SU-DHL-6 (cell line): Measurements from ENCODE around the gene THOP1.

Source experiments
- CTCF ChIP-seq: fragments of 200-600 bp; sonication (generic); IDR thresholded peaks from one replicate; pipeline ENCODE4 v1.5.1; 2017; ENCODE audit warnings: antibody characterized with exemption, mild to moderate bottlenecking, low read length, moderate library complexity; ENCODE audit not compliant: insufficient read depth, poor library complexity, severe bottlenecking
- EZH2phosphoT487 ChIP-seq: fragments of 200-600 bp; sonication (generic), shearing (Covaris generic); conservative IDR thresholded peaks from 2 replicates; pipeline ENCODE4 v1.6.1; 2018; ENCODE audit warnings: mild to moderate bottlenecking, antibody characterized with exemption, low read length, moderate library complexity, mixed read lengths

GRCh38 chr19:2790194-2790556, 4.9 kb downstream of the THOP1 start:
- no peak for TF ChIP-seq CTCF
- no peak for TF ChIP-seq EZH2phosphoT487
